Uterus (tissue), 4 donors: ENCODE results near the gene RNF187. TPM values are rescaled to one million over a fixed set of nuclear protein-coding genes. Genes with fewer than 3 reads are reported as not detected.

Experiments used
- DNase-seq, 2 donors: peaks; one replicate each; pipeline ENCODE4 v3.0.0-alpha.2; 2019 to 2020
- H3K27ac ChIP-seq, 2 donors: fragments of 200-600 bp; sonication (generic); 1 replicate in 1 of 2; 2 replicates in 1 of 2; pipeline ENCODE4 v1.5.1; 2016 to 2018
- H3K27me3 ChIP-seq, 2 donors: fragments of 200-600 bp; sonication (generic); one replicate each; pipeline ENCODE4 v1.5.1; 2018 to 2019; ENCODE audit warnings: control low read depth in 1 of 2
- H3K36me3 ChIP-seq, 2 donors: fragments of 200-600 bp; sonication (generic); one replicate each; pipeline ENCODE4 v1.5.1; 2019; ENCODE audit warnings: control low read depth in 1 of 2
- H3K4me1 ChIP-seq, 2 donors: fragments of 200-600 bp; sonication (generic); one replicate each; pipeline ENCODE4 v1.5.1; 2018 to 2019; ENCODE audit warnings: control low read depth in 1 of 2
- H3K4me3 ChIP-seq, 2 donors: fragments of 200-600 bp; sonication (generic); 1 replicate in 1 of 2; 2 replicates in 1 of 2; pipeline ENCODE4 v1.5.1; 2018 to 2019; ENCODE audit warnings: mild to moderate bottlenecking in 1 of 2
- H3K9me3 ChIP-seq, 2 donors: fragments of 200-600 bp; sonication (generic); one replicate each; pipeline ENCODE4 v1.5.1; 2019; ENCODE audit warnings: control low read depth in 1 of 2
- POLR2A ChIP-seq, 2 donors: fragments of 450-650 bp; IDR thresholded peaks; one replicate each; pipeline ENCODE4 v1.6.1; 2016; ENCODE audit warnings: antibody characterized with exemption in 2 of 2, mild to moderate bottlenecking in 1 of 2, moderate library complexity in 1 of 2
- intact Hi-C: fragments of 100-400 bp; cut with DNase I; formaldehyde crosslinking; loops from one replicate; pipeline ENCODE4 v1.15.1; 2023; ENCODE audit warnings: low total_unique reads
- total RNA-seq, 4 donors: library from RNA; depleted of rRNA in 3 of 4; stranded (reverse); fragments of >200 nt in 3 of 4; gene quantifications; one replicate each; pipeline versions ENCODE4 v1.1.0 to v1.2.4, GENCODE V29; 2014 to 2023
- TF ChIP-seq, protein P1 (sequence below), 4 experiments: fragments of 200-600 bp in 2 of 4; fragments of 450-650 bp in 2 of 4; sonication (generic) in 2 of 4; IDR thresholded peaks; one replicate each; pipeline ENCODE4 v1.5.1; 2016 to 2019; ENCODE audit warnings: antibody characterized with exemption in 4 of 4, mild to moderate bottlenecking in 2 of 4, moderate library complexity in 1 of 4
- donor health status: DM: yes; HTN: yes; CAD: no.

The RNF187 gene
- total RNA-seq, 4 donors from 2014 or later, result 13.2 to 84.1 (median 27.7) TPM

DNA sequence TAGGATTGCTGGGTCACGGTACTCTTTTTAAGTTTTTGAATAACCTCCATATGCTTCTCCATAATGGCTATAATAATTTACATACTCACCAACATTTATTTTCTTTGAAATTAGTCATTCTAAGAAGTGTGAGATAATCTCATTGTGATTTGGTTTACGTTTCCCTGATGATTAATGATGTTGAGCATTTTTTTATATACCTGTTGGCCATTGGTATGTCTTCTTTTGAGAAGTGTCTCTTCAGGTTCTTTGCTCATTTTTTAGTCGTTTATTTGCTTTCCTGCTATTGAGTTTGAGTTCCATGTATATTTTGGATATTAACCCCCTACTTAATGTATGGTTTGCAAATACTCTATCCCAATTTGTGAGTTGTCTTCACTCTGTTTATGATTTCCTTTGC, 9.3 kb downstream of the RNF187 start:
- H3K27ac ChIP-seq, result no peak overlapping the region
- no peak overlapping the region for H3K4me3 ChIP-seq
- no peaks in the 10 kb centered on the region for H3K36me3 ChIP-seq
- no peaks in the 10 kb centered on the region for H3K4me1 ChIP-seq
- H3K27me3 ChIP-seq, result no peaks in the 10 kb centered on the region
- no peak for TF ChIP-seq POLR2A (IDR thresholded peaks at IDR 0.05)
- TF ChIP-seq, protein P1, sequence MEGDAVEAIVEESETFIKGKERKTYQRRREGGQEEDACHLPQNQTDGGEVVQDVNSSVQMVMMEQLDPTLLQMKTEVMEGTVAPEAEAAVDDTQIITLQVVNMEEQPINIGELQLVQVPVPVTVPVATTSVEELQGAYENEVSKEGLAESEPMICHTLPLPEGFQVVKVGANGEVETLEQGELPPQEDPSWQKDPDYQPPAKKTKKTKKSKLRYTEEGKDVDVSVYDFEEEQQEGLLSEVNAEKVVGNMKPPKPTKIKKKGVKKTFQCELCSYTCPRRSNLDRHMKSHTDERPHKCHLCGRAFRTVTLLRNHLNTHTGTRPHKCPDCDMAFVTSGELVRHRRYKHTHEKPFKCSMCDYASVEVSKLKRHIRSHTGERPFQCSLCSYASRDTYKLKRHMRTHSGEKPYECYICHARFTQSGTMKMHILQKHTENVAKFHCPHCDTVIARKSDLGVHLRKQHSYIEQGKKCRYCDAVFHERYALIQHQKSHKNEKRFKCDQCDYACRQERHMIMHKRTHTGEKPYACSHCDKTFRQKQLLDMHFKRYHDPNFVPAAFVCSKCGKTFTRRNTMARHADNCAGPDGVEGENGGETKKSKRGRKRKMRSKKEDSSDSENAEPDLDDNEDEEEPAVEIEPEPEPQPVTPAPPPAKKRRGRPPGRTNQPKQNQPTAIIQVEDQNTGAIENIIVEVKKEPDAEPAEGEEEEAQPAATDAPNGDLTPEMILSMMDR (IDR thresholded peaks at IDR 0.05), result no peak
- no peak for DNase-seq
- intact Hi-C loops, result no loop called here
- H3K9me3 ChIP-seq, result no peaks in the 10 kb centered on the region

DNA sequence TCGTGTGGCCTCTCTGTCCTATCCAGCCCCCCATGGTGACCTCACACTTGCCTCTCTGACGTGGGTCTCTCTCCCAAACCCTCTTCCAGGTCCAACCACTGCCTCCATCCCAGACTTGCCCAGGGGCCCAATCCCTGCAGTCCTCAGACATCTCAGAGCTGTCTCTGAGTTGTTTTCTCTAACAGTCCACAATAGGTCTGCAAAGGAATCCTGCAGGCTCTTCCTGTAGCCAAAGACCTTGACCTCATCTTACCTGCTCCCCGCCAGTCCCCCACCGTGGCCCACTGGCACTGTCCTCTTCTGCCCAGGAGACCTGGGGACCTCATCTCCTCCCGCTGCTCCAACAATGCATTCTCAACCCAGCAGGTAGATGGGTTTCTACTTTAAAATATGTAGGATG, 10.0 kb downstream of the RNF187 start:
- Histone ChIP-seq H3K4me3 (no peak overlapping the region), H3K27ac (no peak overlapping the region), H3K9me3 (no peaks in the 10 kb centered on the region), H3K4me1 (no peaks in the 10 kb centered on the region), H3K36me3 (no peaks in the 10 kb centered on the region), H3K27me3 (no peaks in the 10 kb centered on the region)
- intact Hi-C loops, result no loop called here
- DNase-seq, result no peak
- TF ChIP-seq, protein P1 (IDR thresholded peaks at IDR 0.05), result no peak
- TF ChIP-seq POLR2A (IDR thresholded peaks at IDR 0.05), result no peak

DNA sequence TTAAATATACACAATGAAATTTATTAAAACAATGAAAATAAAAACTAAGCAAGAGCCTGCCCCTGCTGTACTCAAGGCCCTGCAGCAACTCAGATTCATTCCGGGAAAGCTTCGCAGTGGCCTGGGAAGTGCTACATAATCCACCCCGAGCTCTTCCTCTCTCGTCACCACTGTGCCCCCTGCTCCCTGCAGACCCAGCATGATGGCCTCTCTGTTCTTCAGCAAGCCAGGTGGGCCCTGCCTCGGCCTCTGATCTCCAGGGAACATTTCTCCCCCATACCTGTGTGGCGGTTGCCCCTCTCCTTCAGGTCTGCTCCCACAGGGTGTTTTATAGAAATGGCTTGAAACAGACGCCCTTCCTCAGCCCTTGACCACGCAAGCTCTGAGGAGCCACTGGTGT, 10.6 kb downstream of the RNF187 start:
- no peaks in the 10 kb centered on the region for H3K36me3 ChIP-seq
- H3K4me3 ChIP-seq, result no peak overlapping the region
- no peak overlapping the region for H3K27ac ChIP-seq
- no peaks in the 10 kb centered on the region for H3K27me3 ChIP-seq
- DNase-seq, result no peak
- no peaks in the 10 kb centered on the region for H3K9me3 ChIP-seq
- no peak for TF ChIP-seq POLR2A (IDR thresholded peaks at IDR 0.05)
- TF ChIP-seq, protein P1 (IDR thresholded peaks at IDR 0.05), result no peak
- intact Hi-C loops, result no loop called here
- H3K4me1 ChIP-seq, result no peaks in the 10 kb centered on the region

DNA sequence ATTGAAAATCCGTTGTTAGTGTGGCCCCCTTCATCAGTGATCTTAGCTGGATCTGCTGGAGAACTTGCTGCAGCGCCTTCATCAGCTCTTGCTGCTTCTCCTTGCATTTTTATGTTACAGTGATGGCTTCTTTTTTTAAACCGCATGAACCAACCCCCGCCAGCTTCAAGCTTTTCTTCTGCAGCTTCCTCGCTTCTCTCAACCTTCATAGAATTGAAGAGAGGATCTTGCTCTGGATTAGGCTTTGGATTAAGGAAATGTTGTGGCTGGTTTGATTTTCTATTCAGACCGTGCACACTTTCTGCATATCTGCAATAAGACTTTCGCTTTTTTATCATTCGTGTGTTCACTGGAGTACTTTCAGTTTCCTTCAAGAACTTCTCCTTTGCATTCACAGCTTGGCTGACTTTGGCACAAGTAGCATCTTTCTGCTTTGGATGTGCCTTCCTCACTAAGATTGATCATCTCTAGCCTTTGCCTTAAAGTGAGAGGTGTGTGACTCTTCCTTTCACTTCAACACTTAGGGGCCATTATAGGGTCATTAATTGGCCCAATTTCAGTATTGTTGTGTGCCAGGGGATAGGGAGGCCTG, 13.1 kb downstream of the RNF187 start:
- no peak for TF ChIP-seq POLR2A (IDR thresholded peaks at IDR 0.05)
- Histone ChIP-seq H3K4me1 (no peaks in the 10 kb centered on the region), H3K27ac (no peak overlapping the region), H3K36me3 (no peaks in the 10 kb centered on the region), H3K4me3 (no peak overlapping the region), H3K9me3 (no peaks in the 10 kb centered on the region), H3K27me3 (no peaks in the 10 kb centered on the region)
- no peak for DNase-seq
- intact Hi-C loops, result no loop called here

DNA sequence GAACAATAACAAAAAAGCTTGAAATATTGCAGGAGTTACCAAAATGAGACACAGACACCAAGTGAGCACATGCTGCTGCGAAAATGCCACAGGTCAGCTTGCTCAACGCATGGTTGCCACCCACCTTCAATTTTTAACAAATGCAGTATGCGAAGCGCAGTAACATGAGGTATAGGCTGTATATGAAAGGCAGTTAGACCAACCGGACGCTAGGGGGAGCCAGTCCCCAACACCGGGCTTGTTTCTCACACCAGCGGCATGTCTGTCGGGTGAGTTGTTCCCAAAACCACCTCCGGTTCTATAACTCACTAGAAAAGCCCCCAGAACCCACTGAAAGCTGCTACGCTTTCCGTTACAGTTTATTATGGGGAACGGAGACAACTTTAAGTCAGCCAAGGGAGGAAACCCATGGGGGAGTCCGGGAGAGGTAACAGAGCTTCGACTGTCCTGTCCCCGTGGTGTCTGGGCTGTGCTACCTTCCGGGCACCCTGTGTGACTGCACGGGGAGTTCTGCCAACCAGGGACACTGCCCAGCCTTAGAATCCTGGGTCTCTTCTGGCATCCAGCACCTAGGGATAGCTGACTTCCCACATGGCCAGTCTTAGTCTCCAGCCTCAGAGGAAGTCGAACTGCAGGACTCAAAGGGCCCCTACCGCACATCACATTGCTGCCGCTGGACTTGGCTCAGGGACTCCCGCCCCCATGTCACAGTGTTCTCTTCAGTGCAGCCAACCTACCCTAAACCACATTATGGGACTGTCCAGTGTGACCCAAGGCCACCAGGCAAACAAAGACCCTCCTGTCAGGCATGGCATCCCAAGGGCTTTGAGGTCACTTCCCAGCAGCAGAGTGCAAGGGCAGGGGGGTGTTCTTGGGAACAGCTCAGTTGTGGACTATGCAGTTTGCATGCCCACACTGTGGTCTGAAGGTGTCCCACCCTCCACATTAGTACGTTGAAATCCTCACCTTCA, 14.0 kb downstream of the RNF187 start:
- intact Hi-C loops, result no loop called here
- Histone ChIP-seq H3K4me3 (no peak overlapping the region), H3K9me3 (no peaks in the 10 kb centered on the region), H3K27ac (no peak overlapping the region), H3K27me3 (no peaks in the 10 kb centered on the region), H3K36me3 (no peaks in the 10 kb centered on the region), H3K4me1 (no peaks in the 10 kb centered on the region)
- TF ChIP-seq POLR2A (IDR thresholded peaks at IDR 0.05), result no peak
- TF ChIP-seq, protein P1 (IDR thresholded peaks at IDR 0.05), result peak; percentile 72 to 89 (median 76)
- peak; percentile 81 to 84 for DNase-seq
